MM.1S (cell line): ENCODE measurements around the gene PPP1CC.

Source experiments
- EZH2 ChIP-seq: fragments of 300-600 bp; sonication (generic); optimal IDR thresholded peaks from 2 replicates; pipeline ENCODE3; 2017; ENCODE audit warnings: low read depth, mild to moderate bottlenecking, antibody characterized with exemption, low read length, mixed read lengths
- EZH2phosphoT487 ChIP-seq: fragments of 300-600 bp; sonication (generic); IDR thresholded peaks from 2 replicates; pipeline ENCODE4 v1.6.1; 2018; ENCODE audit warnings: antibody characterized with exemption, low read length
- TF ChIP-seq, protein P1 (sequence below): fragments of 300-600 bp; sonication (generic); IDR thresholded peaks from 2 replicates; pipeline ENCODE4 v1.5.1; 2016; ENCODE audit warnings: antibody characterized with exemption, low read length, mixed read lengths

- TF ChIP-seq, protein P1, sequence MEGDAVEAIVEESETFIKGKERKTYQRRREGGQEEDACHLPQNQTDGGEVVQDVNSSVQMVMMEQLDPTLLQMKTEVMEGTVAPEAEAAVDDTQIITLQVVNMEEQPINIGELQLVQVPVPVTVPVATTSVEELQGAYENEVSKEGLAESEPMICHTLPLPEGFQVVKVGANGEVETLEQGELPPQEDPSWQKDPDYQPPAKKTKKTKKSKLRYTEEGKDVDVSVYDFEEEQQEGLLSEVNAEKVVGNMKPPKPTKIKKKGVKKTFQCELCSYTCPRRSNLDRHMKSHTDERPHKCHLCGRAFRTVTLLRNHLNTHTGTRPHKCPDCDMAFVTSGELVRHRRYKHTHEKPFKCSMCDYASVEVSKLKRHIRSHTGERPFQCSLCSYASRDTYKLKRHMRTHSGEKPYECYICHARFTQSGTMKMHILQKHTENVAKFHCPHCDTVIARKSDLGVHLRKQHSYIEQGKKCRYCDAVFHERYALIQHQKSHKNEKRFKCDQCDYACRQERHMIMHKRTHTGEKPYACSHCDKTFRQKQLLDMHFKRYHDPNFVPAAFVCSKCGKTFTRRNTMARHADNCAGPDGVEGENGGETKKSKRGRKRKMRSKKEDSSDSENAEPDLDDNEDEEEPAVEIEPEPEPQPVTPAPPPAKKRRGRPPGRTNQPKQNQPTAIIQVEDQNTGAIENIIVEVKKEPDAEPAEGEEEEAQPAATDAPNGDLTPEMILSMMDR = no peak
- no peak for TF ChIP-seq EZH2phosphoT487
- no peak for TF ChIP-seq EZH2
These were observed 20.9 kb upstream of the PPP1CC start for GRCh38 chr12:110763583-110763982.
